HEK293 (cell line): ENCODE data around the gene LEP.

Source experiments
- CTCF ChIA-PET: fragments of 350-600 bp; formaldehyde crosslinking; extraction: SDS; loops from one replicate; lab custom pipeline; 2021; ENCODE audit warnings: antibody characterized with exemption; lab: Yijun Ruan, JAX
- POLR2A ChIA-PET: fragments of 300-600 bp; formaldehyde crosslinking; extraction: SDS; loops from one replicate; lab custom pipeline; 2020; ENCODE audit warnings: antibody characterized with exemption, inconsistent platforms; lab: Yijun Ruan, JAX
- H3K27ac ChIP-seq: fragments of 200-500 bp; sonication (Bioruptor generic); 2 replicates; pipeline ENCODE4 v1.5.1; 2014; ENCODE audit warnings: low read depth, low read length, control low read depth, inconsistent platforms; ENCODE audit errors: extremely low read depth
- H3K36me3 ChIP-seq, 2 experiments: fragments of 200-500 bp in 1 of 2; sonication (Bioruptor generic) in 1 of 2; 1 replicate in 1 of 2; 2 replicates in 1 of 2; pipeline ENCODE4 v1.5.1; 2014 to 2017; ENCODE audit warnings: inconsistent platforms in 2 of 2, low read length in 2 of 2; ENCODE audit not compliant: control insufficient read depth in 2 of 2, insufficient read depth in 1 of 2
- H3K4me1 ChIP-seq: fragments of 200-500 bp; sonication (Bioruptor generic); 2 replicates; pipeline ENCODE4 v1.5.1; 2014; ENCODE audit warnings: mild to moderate bottlenecking, low read length, inconsistent platforms; ENCODE audit not compliant: control insufficient read depth, insufficient read depth
- H3K4me3 ChIP-seq: 2 replicates; pipeline ENCODE4 v1.5.1; 2011; ENCODE audit warnings: low read depth, mild to moderate bottlenecking, control low read depth, low read length, moderate library complexity
- H3K9me3 ChIP-seq: fragments of 200-500 bp; sonication (Bioruptor generic); 2 replicates; pipeline ENCODE4 v1.5.1; 2014; ENCODE audit warnings: low read depth, low read length, inconsistent platforms; ENCODE audit not compliant: control insufficient read depth, insufficient read depth
- GFI1B ChIP-seq: fragments of 450-650 bp; formaldehyde crosslinking; IDR thresholded peaks from 2 replicates; pipeline ENCODE4 v1.5.1; 2016; ENCODE audit warnings: missing biosample characterization, missing genetic modification characterization
- KLF8 ChIP-seq: fragments of 450-650 bp; formaldehyde crosslinking; IDR thresholded peaks from 2 replicates; pipeline ENCODE4 v1.5.1; 2016; ENCODE audit warnings: missing biosample characterization, missing genetic modification characterization
- MZF1 ChIP-seq: fragments of 450-650 bp; formaldehyde crosslinking; IDR thresholded peaks from 2 replicates; pipeline ENCODE4 v1.5.1; 2017; ENCODE audit warnings: missing biosample characterization, missing genetic modification characterization, borderline replicate concordance
- OVOL3 ChIP-seq: fragments of 450-650 bp; formaldehyde crosslinking; IDR thresholded peaks from 2 replicates; pipeline ENCODE4 v1.5.1; 2016; ENCODE audit warnings: missing biosample characterization, missing genetic modification characterization
- TRIM28 ChIP-seq: IDR thresholded peaks from 2 replicates; pipeline ENCODE4 v1.6.1; 2011; ENCODE audit warnings: low read length, control low read depth, borderline replicate concordance
- YY2 ChIP-seq: fragments of 450-650 bp; formaldehyde crosslinking; IDR thresholded peaks from 2 replicates; pipeline ENCODE4 v1.5.1; 2016; ENCODE audit warnings: missing biosample characterization, missing genetic modification characterization
- ZBTB7A ChIP-seq: fragments of 450-650 bp; formaldehyde crosslinking; IDR thresholded peaks from 2 replicates; pipeline ENCODE4 v1.5.1; 2016; ENCODE audit warnings: low read depth, missing biosample characterization, missing genetic modification characterization
- ZFP3 ChIP-seq: fragments of 450-650 bp; formaldehyde crosslinking; IDR thresholded peaks from 2 replicates; pipeline ENCODE4 v1.5.1; 2016; ENCODE audit warnings: low read depth, missing biosample characterization, missing genetic modification characterization
- ZNF175 ChIP-seq: fragments of 450-650 bp; formaldehyde crosslinking; IDR thresholded peaks from 2 replicates; pipeline ENCODE4 v1.5.1; 2016; ENCODE audit warnings: missing biosample characterization, missing genetic modification characterization
- ZNF2 ChIP-seq: fragments of 450-650 bp; formaldehyde crosslinking; IDR thresholded peaks from 2 replicates; pipeline ENCODE4 v1.5.1; 2016; ENCODE audit warnings: missing biosample characterization, missing genetic modification characterization
- ZNF221 ChIP-seq: fragments of 450-650 bp; formaldehyde crosslinking; IDR thresholded peaks from 2 replicates; pipeline ENCODE4 v1.5.1; 2017; ENCODE audit warnings: missing biosample characterization, missing genetic modification characterization, borderline replicate concordance
- ZNF341 ChIP-seq: fragments of 450-650 bp; formaldehyde crosslinking; IDR thresholded peaks from 2 replicates; pipeline ENCODE4; 2016; ENCODE audit warnings: low read depth, missing biosample characterization, missing genetic modification characterization
- ZNF48 ChIP-seq: fragments of 450-650 bp; formaldehyde crosslinking; IDR thresholded peaks from 2 replicates; pipeline ENCODE4 v1.5.1; 2016; ENCODE audit warnings: missing biosample characterization, missing genetic modification characterization
- ZNF521 ChIP-seq: fragments of 450-650 bp; formaldehyde crosslinking; IDR thresholded peaks from 2 replicates; pipeline ENCODE4 v1.5.1; 2017; ENCODE audit warnings: missing biosample characterization, mild to moderate bottlenecking, missing genetic modification characterization
- ZNF555 ChIP-seq: fragments of 450-650 bp; formaldehyde crosslinking; conservative IDR thresholded peaks from 2 replicates; pipeline ENCODE4 v1.5.1; 2017; ENCODE audit warnings: missing biosample characterization, mild to moderate bottlenecking, missing genetic modification characterization, inconsistent platforms
- ZNF558 ChIP-seq: fragments of 450-650 bp; formaldehyde crosslinking; IDR thresholded peaks from 2 replicates; pipeline ENCODE4 v1.5.1; 2016; ENCODE audit warnings: missing biosample characterization, missing genetic modification characterization
- ZNF664 ChIP-seq: fragments of 450-650 bp; formaldehyde crosslinking; IDR thresholded peaks from 2 replicates; pipeline ENCODE4 v1.5.1; 2016; ENCODE audit warnings: missing biosample characterization, missing genetic modification characterization
- ZNF747 ChIP-seq: fragments of 450-650 bp; formaldehyde crosslinking; IDR thresholded peaks from 2 replicates; pipeline ENCODE4 v1.5.1; 2016; ENCODE audit warnings: missing biosample characterization, missing genetic modification characterization
- ZNF791 ChIP-seq: fragments of 450-650 bp; formaldehyde crosslinking; IDR thresholded peaks from 2 replicates; pipeline ENCODE4 v1.5.1; 2016; ENCODE audit warnings: missing biosample characterization, missing genetic modification characterization
- ZXDB ChIP-seq: fragments of 450-650 bp; formaldehyde crosslinking; IDR thresholded peaks from 2 replicates; pipeline ENCODE4 v1.5.1; 2016; ENCODE audit warnings: missing biosample characterization, missing genetic modification characterization
- TF ChIP-seq, protein P1 (sequence below): fragments of 450-650 bp; formaldehyde crosslinking; IDR thresholded peaks from 2 replicates; pipeline ENCODE4 v1.5.1; 2016; ENCODE audit warnings: missing biosample characterization, missing genetic modification characterization
- TF ChIP-seq, protein P2 (sequence below): fragments of 450-650 bp; formaldehyde crosslinking; IDR thresholded peaks from 2 replicates; pipeline ENCODE4 v1.5.1; 2016; ENCODE audit warnings: missing biosample characterization, missing genetic modification characterization
- TF ChIP-seq, protein P3 (sequence below): fragments of 450-650 bp; formaldehyde crosslinking; IDR thresholded peaks from 2 replicates; pipeline ENCODE4 v1.5.1; 2016; ENCODE audit warnings: missing biosample characterization, missing genetic modification characterization
- TF ChIP-seq, protein P4 (sequence below): fragments of 450-650 bp; formaldehyde crosslinking; IDR thresholded peaks from 2 replicates; pipeline ENCODE4 v1.5.1; 2016; ENCODE audit warnings: missing biosample characterization, missing genetic modification characterization

LEP gene

DNA sequence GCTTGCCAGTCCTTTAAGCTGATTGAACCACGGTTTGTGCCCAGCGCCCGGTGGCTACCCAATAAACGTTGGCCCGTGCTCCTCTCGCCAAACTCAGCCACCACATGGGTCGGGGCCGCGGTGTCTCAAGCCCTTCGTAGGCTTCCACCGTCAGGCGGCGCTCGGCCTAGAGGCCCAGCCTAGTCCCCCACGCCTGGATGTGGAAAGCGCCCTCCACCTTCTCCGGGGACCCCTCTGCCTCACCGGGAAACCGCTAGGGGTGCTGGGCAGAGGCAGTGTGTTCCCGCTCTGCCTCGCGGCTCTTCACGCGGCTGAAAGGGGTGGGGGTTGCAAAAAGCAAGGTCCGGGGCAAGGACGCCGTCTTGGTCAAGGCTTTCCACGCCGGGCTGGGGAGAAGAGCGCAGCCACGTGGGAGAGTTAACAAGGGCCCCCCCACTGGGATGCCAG, 29.8 kb downstream of the LEP start:
- no peaks in the 10 kb centered on the region for H3K36me3 ChIP-seq

DNA sequence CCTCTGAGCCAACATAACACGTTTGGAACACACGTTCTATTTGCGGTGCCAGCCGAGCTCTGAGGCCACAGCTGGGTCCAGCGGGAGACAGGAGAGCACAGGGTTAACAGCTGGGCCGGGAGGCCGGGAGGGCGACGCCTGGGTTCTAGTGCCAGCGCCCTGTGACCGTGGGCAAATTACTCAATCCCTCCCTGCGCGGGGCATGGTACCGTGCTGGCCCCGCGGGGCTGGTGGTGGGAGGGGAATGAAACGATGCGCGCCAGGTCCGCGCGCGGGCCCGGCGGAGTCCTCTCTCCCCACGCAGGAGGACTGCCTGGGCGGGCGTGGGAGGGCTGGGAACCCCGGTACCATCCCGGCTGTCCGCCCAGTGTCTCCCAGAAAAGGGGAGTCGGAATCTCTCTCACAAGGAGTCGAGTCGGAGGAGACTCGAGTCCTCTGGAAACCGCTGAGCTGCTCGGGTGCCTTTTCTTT, 30.4 kb downstream of the LEP start:
- Histone ChIP-seq H3K9me3 (no peaks in the 10 kb centered on the region), H3K27ac (no peak overlapping the region), H3K4me3 (no peak overlapping the region), H3K4me1 (no peaks in the 10 kb centered on the region), H3K36me3 (no peaks in the 10 kb centered on the region)
- TF ChIP-seq ZNF555 (tag by site-specific recombination) = no peak
- no peak for TF ChIP-seq TRIM28
- TF ChIP-seq GFI1B (tag by site-specific recombination) = no peak
- TF ChIP-seq, protein P1, sequence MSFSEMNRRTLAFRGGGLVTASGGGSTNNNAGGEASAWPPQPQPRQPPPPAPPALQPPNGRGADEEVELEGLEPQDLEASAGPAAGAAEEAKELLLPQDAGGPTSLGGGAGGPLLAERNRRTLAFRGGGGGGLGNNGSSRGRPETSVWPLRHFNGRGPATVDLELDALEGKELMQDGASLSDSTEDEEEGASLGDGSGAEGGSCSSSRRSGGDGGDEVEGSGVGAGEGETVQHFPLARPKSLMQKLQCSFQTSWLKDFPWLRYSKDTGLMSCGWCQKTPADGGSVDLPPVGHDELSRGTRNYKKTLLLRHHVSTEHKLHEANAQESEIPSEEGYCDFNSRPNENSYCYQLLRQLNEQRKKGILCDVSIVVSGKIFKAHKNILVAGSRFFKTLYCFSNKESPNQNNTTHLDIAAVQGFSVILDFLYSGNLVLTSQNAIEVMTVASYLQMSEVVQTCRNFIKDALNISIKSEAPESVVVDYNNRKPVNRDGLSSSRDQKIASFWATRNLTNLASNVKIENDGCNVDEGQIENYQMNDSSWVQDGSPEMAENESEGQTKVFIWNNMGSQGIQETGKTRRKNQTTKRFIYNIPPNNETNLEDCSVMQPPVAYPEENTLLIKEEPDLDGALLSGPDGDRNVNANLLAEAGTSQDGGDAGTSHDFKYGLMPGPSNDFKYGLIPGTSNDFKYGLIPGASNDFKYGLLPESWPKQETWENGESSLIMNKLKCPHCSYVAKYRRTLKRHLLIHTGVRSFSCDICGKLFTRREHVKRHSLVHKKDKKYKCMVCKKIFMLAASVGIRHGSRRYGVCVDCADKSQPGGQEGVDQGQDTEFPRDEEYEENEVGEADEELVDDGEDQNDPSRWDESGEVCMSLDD (tag by site-specific recombination) = no peak
- ChIA-PET CTCF (no interaction called here), POLR2A (no interaction called here)

More for the DNA sequence above, 29.8 kb downstream of the LEP start:
- CTCF ChIA-PET = no interaction called here
- no peaks in the 10 kb centered on the region for H3K4me1 ChIP-seq
- TF ChIP-seq ZNF521 (tag by site-specific recombination) (no peak), KLF8 (tag by site-specific recombination) (no peak), ZXDB (tag by site-specific recombination) (no peak), MZF1 (tag by site-specific recombination) (no peak), ZNF2 (tag by site-specific recombination) (no peak), ZNF558 (tag by site-specific recombination) (no peak), ZBTB7A (no peak), ZNF791 (tag by site-specific recombination) (no peak), ZNF48 (tag by site-specific recombination) (no peak), OVOL3 (no peak), YY2 (tag by site-specific recombination) (no peak), ZFP3 (tag by site-specific recombination) (no peak), ZNF221 (tag by site-specific recombination) (no peak), ZNF747 (tag by site-specific recombination) (no peak), ZNF175 (no peak), ZNF341 (tag by site-specific recombination) (no peak), ZNF664 (tag by site-specific recombination) (no peak)
- TF ChIP-seq, protein P2, sequence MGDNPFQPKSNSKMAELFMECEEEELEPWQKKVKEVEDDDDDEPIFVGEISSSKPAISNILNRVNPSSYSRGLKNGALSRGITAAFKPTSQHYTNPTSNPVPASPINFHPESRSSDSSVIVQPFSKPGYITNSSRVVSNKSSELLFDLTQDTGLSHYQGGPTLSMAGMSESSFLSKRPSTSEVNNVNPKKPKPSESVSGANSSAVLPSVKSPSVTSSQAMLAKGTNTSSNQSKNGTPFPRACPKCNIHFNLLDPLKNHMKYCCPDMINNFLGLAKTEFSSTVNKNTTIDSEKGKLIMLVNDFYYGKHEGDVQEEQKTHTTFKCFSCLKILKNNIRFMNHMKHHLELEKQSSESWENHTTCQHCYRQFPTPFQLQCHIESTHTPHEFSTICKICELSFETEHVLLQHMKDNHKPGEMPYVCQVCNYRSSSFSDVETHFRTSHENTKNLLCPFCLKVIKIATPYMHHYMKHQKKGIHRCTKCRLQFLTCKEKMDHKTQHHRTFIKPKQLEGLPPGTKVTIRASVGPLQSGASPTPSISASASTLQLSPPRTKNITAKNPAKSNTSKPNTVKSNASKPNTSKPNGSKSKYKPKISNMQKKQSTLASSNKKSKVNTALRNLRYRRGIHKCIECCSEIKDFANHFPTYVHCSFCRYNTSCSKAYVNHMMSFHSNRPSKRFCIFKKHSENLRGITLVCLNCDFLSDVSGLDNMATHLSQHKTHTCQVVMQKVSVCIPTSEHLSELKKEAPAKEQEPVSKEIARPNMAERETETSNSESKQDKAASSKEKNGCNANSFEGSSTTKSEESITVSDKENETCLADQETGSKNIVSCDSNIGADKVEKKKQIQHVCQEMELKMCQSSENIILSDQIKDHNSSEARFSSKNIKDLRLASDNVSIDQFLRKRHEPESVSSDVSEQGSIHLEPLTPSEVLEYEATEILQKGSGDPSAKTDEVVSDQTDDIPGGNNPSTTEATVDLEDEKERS (tag by site-specific recombination) = no peak
- TF ChIP-seq, protein P3, sequence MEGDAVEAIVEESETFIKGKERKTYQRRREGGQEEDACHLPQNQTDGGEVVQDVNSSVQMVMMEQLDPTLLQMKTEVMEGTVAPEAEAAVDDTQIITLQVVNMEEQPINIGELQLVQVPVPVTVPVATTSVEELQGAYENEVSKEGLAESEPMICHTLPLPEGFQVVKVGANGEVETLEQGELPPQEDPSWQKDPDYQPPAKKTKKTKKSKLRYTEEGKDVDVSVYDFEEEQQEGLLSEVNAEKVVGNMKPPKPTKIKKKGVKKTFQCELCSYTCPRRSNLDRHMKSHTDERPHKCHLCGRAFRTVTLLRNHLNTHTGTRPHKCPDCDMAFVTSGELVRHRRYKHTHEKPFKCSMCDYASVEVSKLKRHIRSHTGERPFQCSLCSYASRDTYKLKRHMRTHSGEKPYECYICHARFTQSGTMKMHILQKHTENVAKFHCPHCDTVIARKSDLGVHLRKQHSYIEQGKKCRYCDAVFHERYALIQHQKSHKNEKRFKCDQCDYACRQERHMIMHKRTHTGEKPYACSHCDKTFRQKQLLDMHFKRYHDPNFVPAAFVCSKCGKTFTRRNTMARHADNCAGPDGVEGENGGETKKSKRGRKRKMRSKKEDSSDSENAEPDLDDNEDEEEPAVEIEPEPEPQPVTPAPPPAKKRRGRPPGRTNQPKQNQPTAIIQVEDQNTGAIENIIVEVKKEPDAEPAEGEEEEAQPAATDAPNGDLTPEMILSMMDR (tag by site-specific recombination) = no peak
- TF ChIP-seq, protein P4, sequence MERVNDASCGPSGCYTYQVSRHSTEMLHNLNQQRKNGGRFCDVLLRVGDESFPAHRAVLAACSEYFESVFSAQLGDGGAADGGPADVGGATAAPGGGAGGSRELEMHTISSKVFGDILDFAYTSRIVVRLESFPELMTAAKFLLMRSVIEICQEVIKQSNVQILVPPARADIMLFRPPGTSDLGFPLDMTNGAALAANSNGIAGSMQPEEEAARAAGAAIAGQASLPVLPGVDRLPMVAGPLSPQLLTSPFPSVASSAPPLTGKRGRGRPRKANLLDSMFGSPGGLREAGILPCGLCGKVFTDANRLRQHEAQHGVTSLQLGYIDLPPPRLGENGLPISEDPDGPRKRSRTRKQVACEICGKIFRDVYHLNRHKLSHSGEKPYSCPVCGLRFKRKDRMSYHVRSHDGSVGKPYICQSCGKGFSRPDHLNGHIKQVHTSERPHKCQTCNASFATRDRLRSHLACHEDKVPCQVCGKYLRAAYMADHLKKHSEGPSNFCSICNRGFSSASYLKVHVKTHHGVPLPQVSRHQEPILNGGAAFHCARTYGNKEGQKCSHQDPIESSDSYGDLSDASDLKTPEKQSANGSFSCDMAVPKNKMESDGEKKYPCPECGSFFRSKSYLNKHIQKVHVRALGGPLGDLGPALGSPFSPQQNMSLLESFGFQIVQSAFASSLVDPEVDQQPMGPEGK (tag by site-specific recombination) = no peak
- TF ChIP-seq, all 188 proteins: peak for 0
- POLR2A ChIA-PET = no interaction called here
- no peak overlapping the region for H3K4me3 ChIP-seq
- H3K9me3 ChIP-seq = no peaks in the 10 kb centered on the region
- H3K27ac ChIP-seq = no peak overlapping the region
